HepG2 (cell line): Measurements from ENCODE around the gene TMEM235. TPM values are rescaled to one million over a fixed set of nuclear protein-coding genes. Genes with fewer than 3 reads are reported as not detected.

ENCODE experiments used
- ATF7 ChIP-seq, 2 experiments: fragments of 450-650 bp in 1 of 2; sonication (generic) in 1 of 2; formaldehyde crosslinking in 1 of 2; IDR thresholded peaks; 2 replicates each; pipeline versions ENCODE4 v1.4.0 to v1.6.1; 2016 to 2020; ENCODE audit warnings: antibody characterized with exemption in 1 of 2, mild to moderate bottlenecking in 1 of 2, missing genetic modification reagents in 1 of 2
- CBX5 ChIP-seq: sonication (generic); formaldehyde crosslinking; IDR thresholded peaks from 2 replicates; pipeline ENCODE4 v1.4.0; 2020; ENCODE audit warnings: missing genetic modification reagents, borderline replicate concordance
- KAT8 ChIP-seq: IDR thresholded peaks from 2 replicates; pipeline ENCODE4 v1.6.1; 2016; ENCODE audit warnings: missing genetic modification reagents, missing compliant biosample characterization
- KLF11 ChIP-seq: IDR thresholded peaks from 2 replicates; pipeline ENCODE4 v1.6.1; 2016; ENCODE audit warnings: missing compliant biosample characterization
- LCORL ChIP-seq, 2 experiments: fragments of 450-650 bp in 1 of 2; sonication (generic) in 1 of 2; formaldehyde crosslinking in 1 of 2; IDR thresholded peaks; 2 replicates each; pipeline versions ENCODE4 v1.5.0 to v1.6.1; 2017 to 2020; ENCODE audit warnings: antibody characterized with exemption in 1 of 2, missing genetic modification reagents in 1 of 2
- NBN ChIP-seq: fragments of 450-650 bp; conservative IDR thresholded peaks from 2 replicates; pipeline ENCODE4 v1.6.1; 2017
- SNAI1 ChIP-seq: sonication (generic); formaldehyde crosslinking; IDR thresholded peaks from 2 replicates; pipeline ENCODE4 v1.5.0; 2020; ENCODE audit warnings: mild to moderate bottlenecking, missing genetic modification reagents, borderline replicate concordance
- ZFP36L2 ChIP-seq: sonication (generic); formaldehyde crosslinking; IDR thresholded peaks from 2 replicates; pipeline ENCODE4 v1.4.0; 2020; ENCODE audit warnings: missing genetic modification reagents
- ZNF383 ChIP-seq: sonication (generic); formaldehyde crosslinking; IDR thresholded peaks from 2 replicates; pipeline ENCODE4 v1.4.0; 2020; ENCODE audit warnings: missing genetic modification reagents, mild to moderate bottlenecking, borderline replicate concordance
- ZNF776 ChIP-seq: sonication (generic); formaldehyde crosslinking; IDR thresholded peaks from 2 replicates; pipeline ENCODE4 v1.4.0; 2020; ENCODE audit warnings: mild to moderate bottlenecking, missing genetic modification reagents
- ZNF878 ChIP-seq: sonication (generic); formaldehyde crosslinking; IDR thresholded peaks from 2 replicates; pipeline ENCODE4 v1.8.1; 2023; ENCODE audit warnings: mild to moderate bottlenecking, missing genetic modification reagents, moderate library complexity
- polyA plus RNA-seq, 8 experiments: library from polyadenylated mRNA; depleted of rRNA in 3 of 8; stranded (reverse) in 7 of 8; unstranded in 1 of 8; fragments of >200 nt; fragmentation: Illumina TruSeq in 4 of 8; extraction: Trizol in 4 of 8; gene quantifications; 2 replicates each; pipeline versions ENCODE4 v1.2.1 to v1.2.3, GENCODE V29; 2011 to 2016; ENCODE audit warnings: low read depth in 4 of 8, missing spikeins in 1 of 8, mixed read lengths in 1 of 8; ENCODE audit not compliant: insufficient read depth in 1 of 8
- total RNA-seq, 5 experiments: library from RNA; depleted of rRNA; stranded (reverse); fragments of >200 nt; fragmentation: Illumina TruSeq; extraction: Trizol; gene quantifications; 2 replicates each; pipeline ENCODE4 v1.2.3, GENCODE V29; 2016; ENCODE audit warnings: low read depth in 1 of 5
- TF ChIP-seq, protein P1 (sequence below): sonication (generic); formaldehyde crosslinking; IDR thresholded peaks from 2 replicates; pipeline ENCODE4 v1.4.0; 2020; ENCODE audit warnings: missing genetic modification reagents, mild to moderate bottlenecking, borderline replicate concordance
- TF ChIP-seq, protein P2 (sequence below), 2 experiments: sonication (generic) in 1 of 2; formaldehyde crosslinking in 1 of 2; IDR thresholded peaks; 2 replicates each; pipeline versions ENCODE4 v1.4.0 to v1.6.1; 2016 to 2020; ENCODE audit warnings: borderline replicate concordance in 1 of 2, low read depth in 1 of 2, mild to moderate bottlenecking in 1 of 2, missing genetic modification reagents in 1 of 2
- TF ChIP-seq, protein P3 (sequence below): sonication (generic); formaldehyde crosslinking; IDR thresholded peaks from 2 replicates; pipeline ENCODE4 v1.9.0; 2021; ENCODE audit warnings: missing genetic modification reagents, borderline replicate concordance
- TF ChIP-seq, protein P4 (sequence below): conservative IDR thresholded peaks from 2 replicates; pipeline ENCODE4 v1.6.1; 2018; ENCODE audit warnings: missing genetic modification reagents
- TF ChIP-seq, protein P5 (sequence below): sonication (generic); formaldehyde crosslinking; IDR thresholded peaks from 2 replicates; pipeline ENCODE4 v1.8.0; 2022; ENCODE audit warnings: missing genetic modification reagents, mild to moderate bottlenecking, inconsistent platforms, borderline replicate concordance

Gene TMEM235
- total and polyA plus RNA-seq, 2 of the 13 experiments (the other 11 are each of a cell fraction or from before 2014, with no cell fraction given) = not detected

DNA sequence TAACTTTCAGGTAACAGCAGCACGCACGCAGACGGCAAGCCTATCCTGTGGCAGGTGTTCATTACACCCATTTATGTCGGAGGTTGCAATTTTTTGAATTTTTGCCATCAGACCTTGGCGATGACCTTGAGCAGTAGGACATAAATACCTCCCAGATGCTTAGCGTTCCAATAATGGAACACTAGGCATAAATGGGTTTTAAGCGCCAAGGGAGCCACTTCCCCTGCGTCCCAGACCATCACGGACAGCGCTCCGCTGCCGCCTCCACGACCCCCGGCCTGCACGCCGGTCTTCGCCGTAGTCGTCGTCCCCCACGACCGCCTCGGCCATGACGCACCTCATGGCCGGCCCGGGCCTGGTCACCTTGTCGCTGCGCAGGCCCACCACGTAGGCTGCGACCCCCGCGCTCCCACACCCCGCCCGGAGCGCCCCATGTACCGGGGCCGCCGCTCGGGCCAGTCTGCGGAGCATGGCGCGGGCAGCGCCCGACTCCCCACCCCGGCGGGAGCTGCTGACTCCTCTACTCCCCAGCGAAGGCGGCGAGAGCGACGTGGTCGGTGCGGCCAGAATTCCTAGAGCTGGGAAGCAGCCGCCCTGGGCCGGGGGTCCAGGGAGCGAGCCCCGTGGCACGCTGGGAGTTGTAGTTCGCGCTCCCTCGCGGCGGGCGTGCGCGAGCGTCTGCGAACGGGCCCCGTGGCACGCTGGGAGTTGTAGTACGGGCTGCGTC is 22.7 kb downstream of the TMEM235 start (continued):
- TF ChIP-seq, protein P1, sequence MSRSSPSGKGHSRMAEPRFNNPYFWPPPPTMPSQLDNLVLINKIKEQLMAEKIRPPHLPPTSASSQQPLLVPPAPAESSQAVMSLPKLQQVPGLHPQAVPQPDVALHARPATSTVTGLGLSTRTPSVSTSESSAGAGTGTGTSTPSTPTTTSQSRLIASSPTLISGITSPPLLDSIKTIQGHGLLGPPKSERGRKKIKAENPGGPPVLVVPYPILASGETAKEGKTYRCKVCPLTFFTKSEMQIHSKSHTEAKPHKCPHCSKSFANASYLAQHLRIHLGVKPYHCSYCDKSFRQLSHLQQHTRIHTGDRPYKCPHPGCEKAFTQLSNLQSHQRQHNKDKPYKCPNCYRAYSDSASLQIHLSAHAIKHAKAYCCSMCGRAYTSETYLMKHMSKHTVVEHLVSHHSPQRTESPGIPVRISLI = no peak; the same call in 1 of the 2 replicates
- TF ChIP-seq ZNF383 = no peak
- TF ChIP-seq, protein P2, sequence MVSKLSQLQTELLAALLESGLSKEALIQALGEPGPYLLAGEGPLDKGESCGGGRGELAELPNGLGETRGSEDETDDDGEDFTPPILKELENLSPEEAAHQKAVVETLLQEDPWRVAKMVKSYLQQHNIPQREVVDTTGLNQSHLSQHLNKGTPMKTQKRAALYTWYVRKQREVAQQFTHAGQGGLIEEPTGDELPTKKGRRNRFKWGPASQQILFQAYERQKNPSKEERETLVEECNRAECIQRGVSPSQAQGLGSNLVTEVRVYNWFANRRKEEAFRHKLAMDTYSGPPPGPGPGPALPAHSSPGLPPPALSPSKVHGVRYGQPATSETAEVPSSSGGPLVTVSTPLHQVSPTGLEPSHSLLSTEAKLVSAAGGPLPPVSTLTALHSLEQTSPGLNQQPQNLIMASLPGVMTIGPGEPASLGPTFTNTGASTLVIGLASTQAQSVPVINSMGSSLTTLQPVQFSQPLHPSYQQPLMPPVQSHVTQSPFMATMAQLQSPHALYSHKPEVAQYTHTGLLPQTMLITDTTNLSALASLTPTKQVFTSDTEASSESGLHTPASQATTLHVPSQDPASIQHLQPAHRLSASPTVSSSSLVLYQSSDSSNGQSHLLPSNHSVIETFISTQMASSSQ (IDR thresholded peaks at IDR 0.05; ENCODE audit: low read depth) = no peak
- TF ChIP-seq, protein P2 (CRISPR knock-in tag; IDR thresholded peaks at IDR 0.05; ENCODE audit: borderline replicate concordance) = peak; percentile 63
- no peak for TF ChIP-seq LCORL (IDR thresholded peaks at IDR 0.05)
- TF ChIP-seq LCORL (CRISPR knock-in tag; IDR thresholded peaks at IDR 0.05) = peak; percentile 85; the same call in 1 of the 2 replicates
- TF ChIP-seq, protein P3, sequence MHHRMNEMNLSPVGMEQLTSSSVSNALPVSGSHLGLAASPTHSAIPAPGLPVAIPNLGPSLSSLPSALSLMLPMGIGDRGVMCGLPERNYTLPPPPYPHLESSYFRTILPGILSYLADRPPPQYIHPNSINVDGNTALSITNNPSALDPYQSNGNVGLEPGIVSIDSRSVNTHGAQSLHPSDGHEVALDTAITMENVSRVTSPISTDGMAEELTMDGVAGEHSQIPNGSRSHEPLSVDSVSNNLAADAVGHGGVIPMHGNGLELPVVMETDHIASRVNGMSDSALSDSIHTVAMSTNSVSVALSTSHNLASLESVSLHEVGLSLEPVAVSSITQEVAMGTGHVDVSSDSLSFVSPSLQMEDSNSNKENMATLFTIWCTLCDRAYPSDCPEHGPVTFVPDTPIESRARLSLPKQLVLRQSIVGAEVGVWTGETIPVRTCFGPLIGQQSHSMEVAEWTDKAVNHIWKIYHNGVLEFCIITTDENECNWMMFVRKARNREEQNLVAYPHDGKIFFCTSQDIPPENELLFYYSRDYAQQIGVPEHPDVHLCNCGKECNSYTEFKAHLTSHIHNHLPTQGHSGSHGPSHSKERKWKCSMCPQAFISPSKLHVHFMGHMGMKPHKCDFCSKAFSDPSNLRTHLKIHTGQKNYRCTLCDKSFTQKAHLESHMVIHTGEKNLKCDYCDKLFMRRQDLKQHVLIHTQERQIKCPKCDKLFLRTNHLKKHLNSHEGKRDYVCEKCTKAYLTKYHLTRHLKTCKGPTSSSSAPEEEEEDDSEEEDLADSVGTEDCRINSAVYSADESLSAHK (CRISPR knock-in tag) = no peak
- TF ChIP-seq KLF11 = 0 out of 2 replicates have a peak, but pooled peaks have one; percentile 37
- no peak for TF ChIP-seq ZNF878 (CRISPR knock-in tag)
- TF ChIP-seq ZNF776 (CRISPR knock-in tag) = peak; percentile 98
- TF ChIP-seq KAT8 (CRISPR knock-in tag) = peak; percentile 90
- TF ChIP-seq, protein P4, sequence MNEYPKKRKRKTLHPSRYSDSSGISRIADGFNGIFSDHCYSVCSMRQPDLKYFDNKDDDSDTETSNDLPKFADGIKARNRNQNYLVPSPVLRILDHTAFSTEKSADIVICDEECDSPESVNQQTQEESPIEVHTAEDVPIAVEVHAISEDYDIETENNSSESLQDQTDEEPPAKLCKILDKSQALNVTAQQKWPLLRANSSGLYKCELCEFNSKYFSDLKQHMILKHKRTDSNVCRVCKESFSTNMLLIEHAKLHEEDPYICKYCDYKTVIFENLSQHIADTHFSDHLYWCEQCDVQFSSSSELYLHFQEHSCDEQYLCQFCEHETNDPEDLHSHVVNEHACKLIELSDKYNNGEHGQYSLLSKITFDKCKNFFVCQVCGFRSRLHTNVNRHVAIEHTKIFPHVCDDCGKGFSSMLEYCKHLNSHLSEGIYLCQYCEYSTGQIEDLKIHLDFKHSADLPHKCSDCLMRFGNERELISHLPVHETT (CRISPR knock-in tag) = peak; percentile 78
- TF ChIP-seq CBX5 (CRISPR knock-in tag) = peak; percentile 87; the same call in 1 of the 2 replicates
- no peak for TF ChIP-seq SNAI1 (CRISPR knock-in tag)
- TF ChIP-seq NBN = no peak
- TF ChIP-seq ZFP36L2 (CRISPR knock-in tag) = 0 out of 2 replicates have a peak, but pooled peaks have one; percentile 53
- TF ChIP-seq, protein P5, sequence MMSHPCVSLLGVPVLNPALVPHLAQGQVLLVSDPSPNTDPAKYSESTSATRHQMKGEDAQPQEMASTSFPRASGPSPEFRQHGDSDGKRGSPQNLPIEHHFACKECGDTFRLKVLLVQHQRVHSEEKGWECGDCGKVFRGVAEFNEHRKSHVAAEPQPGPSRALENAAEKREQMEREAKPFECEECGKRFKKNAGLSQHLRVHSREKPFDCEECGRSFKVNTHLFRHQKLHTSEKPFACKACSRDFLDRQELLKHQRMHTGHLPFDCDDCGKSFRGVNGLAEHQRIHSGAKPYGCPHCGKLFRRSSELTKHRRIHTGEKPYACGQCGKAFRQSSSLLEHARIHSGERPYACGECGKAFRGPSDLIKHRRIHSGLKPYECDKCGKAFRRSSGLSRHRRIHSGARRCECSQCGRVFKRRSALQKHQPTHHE (CRISPR knock-in tag) = peak; percentile 95
- no peak for TF ChIP-seq ATF7 (IDR thresholded peaks at IDR 0.05)
- TF ChIP-seq ATF7 (CRISPR knock-in tag; IDR thresholded peaks at IDR 0.05) = no peak; the same call in 1 of the 2 replicates
